Caco-2 (cell line): Measurements from ENCODE around the gene COX4I2. TPM values are rescaled to one million over a fixed set of nuclear protein-coding genes. Genes with fewer than 3 reads are reported as not detected.

Experiments
- BruUV-seq: library from RNA; stranded (reverse); fragments of 400-500 nt; replicated peaks from 2 replicates; lab custom pipeline; 2021; lab: Mats Ljungman, UMichigan
- CTCF ChIA-PET: fragments of 300-600 bp; sonication (Branson Sonifier 250); formaldehyde crosslinking; loops from one replicate; lab custom pipeline; 2022; ENCODE audit warnings: antibody characterized with exemption; lab: Charles Lee
- POLR2A ChIA-PET: fragments of 300-600 bp; sonication (Branson Sonifier 250); formaldehyde crosslinking; loops from one replicate; lab custom pipeline; 2022; ENCODE audit warnings: antibody characterized with exemption; lab: Charles Lee
- DNase-seq, 2 experiments: peaks; one replicate each; pipeline versions ENCODE4 v3.0.0 to v3.0.0-alpha.2; 2020 to 2022
- H3K27me3 ChIP-seq: replicated peaks from 2 replicates; pipeline ENCODE4 v1.6.0; 2011; ENCODE audit warnings: low read length; ENCODE audit not compliant: control insufficient read depth, insufficient read depth
- H3K36me3 ChIP-seq: 2 replicates; pipeline ENCODE4 v1.5.1; 2011; ENCODE audit warnings: low read length; ENCODE audit not compliant: control insufficient read depth, insufficient read depth
- H3K4me1 ChIP-seq: fragments of 250-450 bp; sonication (Bioruptor Pico); 2 replicates; pipeline ENCODE4 v1.5.1; 2020; ENCODE audit warnings: mild to moderate bottlenecking
- H3K4me3 ChIP-seq: 2 replicates; pipeline ENCODE4 v1.5.1; 2011; ENCODE audit warnings: low read depth, mild to moderate bottlenecking, control low read depth, low read length
- H3K9me3 ChIP-seq: fragments of 250-450 bp; sonication (Bioruptor Pico); 2 replicates; pipeline ENCODE4 v1.5.1; 2020; ENCODE audit warnings: mild to moderate bottlenecking, moderate library complexity
- H3K27ac Mint-ChIP-seq: one replicate; pipeline ENCODE4 v1.8.0; 2022; ENCODE audit warnings: mixed read lengths; ENCODE audit not compliant: unreplicated experiment
- H3K27me3 Mint-ChIP-seq: one replicate; pipeline ENCODE4 v1.8.0; 2022; ENCODE audit warnings: mixed read lengths; ENCODE audit not compliant: insufficient read depth, unreplicated experiment
- H3K36me3 Mint-ChIP-seq: one replicate; pipeline ENCODE4 v1.8.0; 2022; ENCODE audit warnings: mild to moderate bottlenecking, mixed read lengths; ENCODE audit not compliant: insufficient read depth, unreplicated experiment
- H3K4me1 Mint-ChIP-seq: one replicate; pipeline ENCODE4 v1.8.0; 2022; ENCODE audit warnings: low read depth, mixed read lengths; ENCODE audit not compliant: unreplicated experiment
- H3K4me3 Mint-ChIP-seq: one replicate; pipeline ENCODE4 v1.8.0; 2022; ENCODE audit warnings: mild to moderate bottlenecking, moderate library complexity, mixed read lengths; ENCODE audit not compliant: unreplicated experiment
- H3K9me3 Mint-ChIP-seq: one replicate; pipeline ENCODE4 v1.8.0; 2022; ENCODE audit warnings: mixed read lengths; ENCODE audit not compliant: unreplicated experiment
- intact Hi-C: fragments of 100-400 bp; cut with micrococcal nuclease; formaldehyde crosslinking; loops from one replicate; pipeline ENCODE4 v1.10.0; 2022; ENCODE audit not compliant: unreplicated experiment
- total RNA-seq: library from RNA; stranded (reverse); gene quantifications from 2 replicates; pipeline ENCODE4 v1.2.3, GENCODE V29; 2022
- TF ChIP-seq, protein P1 (sequence below), 2 experiments: fragments of 200-600 bp in 1 of 2; IDR thresholded peaks; 1 replicate in 1 of 2; 2 replicates in 1 of 2; pipeline versions ENCODE4 v1.5.1 to v1.8.0; 2011 to 2022; ENCODE audit warnings: antibody characterized with exemption in 1 of 2, control low read depth in 1 of 2, inconsistent platforms in 1 of 2, low read depth in 1 of 2, low read length in 1 of 2, mild to moderate bottlenecking in 1 of 2, moderate library complexity in 1 of 2; ENCODE audit not compliant: insufficient read depth in 1 of 2, severe bottlenecking in 1 of 2, unreplicated experiment in 1 of 2

The COX4I2 gene
- total RNA-seq, 1 experiment from 2014 or later, result not detected

DNA sequence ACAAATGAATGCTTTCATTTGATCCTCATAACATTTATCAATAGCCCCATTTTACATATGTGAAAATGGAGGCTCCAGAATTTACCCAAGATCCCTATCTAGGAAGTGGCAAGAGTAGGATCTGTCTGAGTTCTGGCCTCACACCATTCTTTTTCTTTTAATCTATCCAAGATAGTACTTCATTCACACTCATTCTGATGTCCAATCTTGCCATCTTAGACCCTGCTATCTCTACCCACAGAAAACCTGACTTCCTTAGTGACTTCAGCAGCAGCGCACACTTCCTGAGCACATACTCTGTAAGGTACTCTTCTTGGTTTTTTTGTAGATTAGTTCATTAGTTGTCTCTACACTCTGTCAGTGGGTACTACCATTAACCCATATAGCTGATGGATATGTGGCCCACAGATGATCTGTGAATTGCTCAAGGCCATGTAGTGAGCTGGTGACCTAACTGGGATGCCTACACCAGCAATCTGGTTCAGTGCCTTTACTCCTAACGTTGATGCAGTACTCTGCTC is 36.3 kb downstream of the COX4I2 start:
- H3K4me3 ChIP-seq, result no peak overlapping the region
- peaks cover 77% of the 10 kb centered on the region for H3K4me1 ChIP-seq
- DNase-seq, result no peak
- no peaks in the 10 kb centered on the region for H3K9me3 Mint-ChIP-seq
- CTCF ChIA-PET, result interaction anchor here (0.6 to 2.0 kb wide), 10 partner anchors 9 to 120 kb away, joined by 3 to 14 read pairs (median 4); no protein-coding TSS in a partner anchor
- H3K27ac Mint-ChIP-seq, result peak overlapping the region; percentile 81
- H3K4me3 Mint-ChIP-seq, result no peak overlapping the region
- peaks cover 19% of the 10 kb centered on the region for H3K36me3 ChIP-seq
- H3K4me1 Mint-ChIP-seq, result peaks cover 74% of the 10 kb centered on the region
- peaks cover 100% of the 10 kb centered on the region for H3K36me3 Mint-ChIP-seq
- no peaks in the 10 kb centered on the region for H3K9me3 ChIP-seq
- no peaks in the 10 kb centered on the region for H3K27me3 ChIP-seq
- intact Hi-C loops, result no loop called here
- POLR2A ChIA-PET, result interaction anchor here (0.6 to 2.0 kb wide), 2 partner anchors 9 to 49 kb away, joined by 5 to 7 read pairs; no protein-coding TSS in a partner anchor
- no TSS peak for BruUV-seq
- H3K27me3 Mint-ChIP-seq, result no peaks in the 10 kb centered on the region
- TF ChIP-seq, protein P1, sequence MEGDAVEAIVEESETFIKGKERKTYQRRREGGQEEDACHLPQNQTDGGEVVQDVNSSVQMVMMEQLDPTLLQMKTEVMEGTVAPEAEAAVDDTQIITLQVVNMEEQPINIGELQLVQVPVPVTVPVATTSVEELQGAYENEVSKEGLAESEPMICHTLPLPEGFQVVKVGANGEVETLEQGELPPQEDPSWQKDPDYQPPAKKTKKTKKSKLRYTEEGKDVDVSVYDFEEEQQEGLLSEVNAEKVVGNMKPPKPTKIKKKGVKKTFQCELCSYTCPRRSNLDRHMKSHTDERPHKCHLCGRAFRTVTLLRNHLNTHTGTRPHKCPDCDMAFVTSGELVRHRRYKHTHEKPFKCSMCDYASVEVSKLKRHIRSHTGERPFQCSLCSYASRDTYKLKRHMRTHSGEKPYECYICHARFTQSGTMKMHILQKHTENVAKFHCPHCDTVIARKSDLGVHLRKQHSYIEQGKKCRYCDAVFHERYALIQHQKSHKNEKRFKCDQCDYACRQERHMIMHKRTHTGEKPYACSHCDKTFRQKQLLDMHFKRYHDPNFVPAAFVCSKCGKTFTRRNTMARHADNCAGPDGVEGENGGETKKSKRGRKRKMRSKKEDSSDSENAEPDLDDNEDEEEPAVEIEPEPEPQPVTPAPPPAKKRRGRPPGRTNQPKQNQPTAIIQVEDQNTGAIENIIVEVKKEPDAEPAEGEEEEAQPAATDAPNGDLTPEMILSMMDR (IDR thresholded peaks at IDR 0.05; ENCODE audit: insufficient read depth in 1 of 2, low read depth in 1 of 2, low read length in 1 of 2, severe bottlenecking in 1 of 2, unreplicated experiment in 1 of 2), result no peak

DNA sequence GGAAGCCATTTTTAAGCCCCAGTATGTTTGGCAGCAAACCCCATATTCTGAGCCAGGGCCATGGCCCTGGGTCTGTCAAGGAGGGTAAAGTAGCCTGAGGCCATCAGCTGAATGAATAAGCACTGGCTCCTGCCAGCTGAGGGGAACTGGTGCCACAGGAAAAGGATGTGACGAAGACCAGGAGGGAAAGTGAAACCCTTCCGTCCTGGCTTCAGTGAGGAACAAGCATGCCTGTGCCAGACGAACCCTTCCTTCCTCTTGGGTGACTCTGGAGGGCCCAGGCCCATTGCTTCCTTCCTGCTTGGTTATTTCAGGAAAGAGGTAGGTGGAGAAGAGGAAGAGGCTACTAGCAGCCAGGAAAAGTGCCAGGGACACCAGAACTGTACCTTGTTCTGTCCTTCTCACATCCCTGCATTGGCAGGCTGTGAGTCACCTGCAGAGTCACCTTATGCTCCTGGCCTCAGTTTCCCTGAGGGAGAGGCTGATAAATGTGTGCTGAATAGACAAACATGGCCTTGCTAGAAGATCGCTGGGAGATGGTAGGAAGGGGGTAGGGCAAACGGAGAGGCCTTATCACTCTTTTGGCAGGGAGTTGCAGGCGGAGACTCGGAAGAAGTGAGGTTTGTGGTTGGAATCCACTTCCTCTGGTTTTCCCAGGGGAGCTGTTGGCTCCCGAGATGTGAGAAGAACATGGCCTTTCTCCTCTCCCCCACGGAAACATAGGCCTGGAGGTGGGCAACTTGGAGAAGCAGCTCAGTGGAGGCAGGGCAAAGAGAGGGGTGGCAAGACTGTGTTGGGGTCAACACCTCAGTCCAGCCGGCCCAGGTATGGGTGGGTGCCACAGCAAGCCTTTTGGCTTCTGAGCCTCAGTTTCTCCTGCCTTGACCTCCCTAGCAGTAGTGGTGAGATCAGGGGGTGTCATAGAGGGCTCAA is 37.4 kb downstream of the COX4I2 start:
- Mint-ChIP-seq H3K4me3 (peak overlapping the region; percentile 26), H3K9me3 (no peaks in the 10 kb centered on the region), H3K27me3 (no peaks in the 10 kb centered on the region), H3K4me1 (peaks cover 72% of the 10 kb centered on the region), H3K36me3 (peaks cover 100% of the 10 kb centered on the region), H3K27ac (peak overlapping the region; percentile 81)
- BruUV-seq, result no TSS peak
- peaks cover 78% of the 10 kb centered on the region for H3K4me1 ChIP-seq
- peaks cover 21% of the 10 kb centered on the region for H3K36me3 ChIP-seq
- intact Hi-C loops, result no loop called here
- ChIA-PET CTCF (interaction anchor here (0.9 to 5.7 kb wide), 8 partner anchors 8 to 67 kb away, joined by 3 to 78 read pairs (median 6); partner anchors contain the start of gene BCL2L1), POLR2A (interaction anchor here (2.0 to 5.6 kb wide), 2 partner anchors 11 to 45 kb away, joined by 7 to 45 read pairs; no protein-coding TSS in a partner anchor)
- TF ChIP-seq, protein P1 (IDR thresholded peaks at IDR 0.05; ENCODE audit: insufficient read depth in 1 of 2, low read depth in 1 of 2, low read length in 1 of 2, severe bottlenecking in 1 of 2, unreplicated experiment in 1 of 2), result no peak
- no peak overlapping the region for H3K4me3 ChIP-seq
- no peaks in the 10 kb centered on the region for H3K9me3 ChIP-seq
- DNase-seq, result no peak
- H3K27me3 ChIP-seq, result no peaks in the 10 kb centered on the region
